Astrocyte of the cerebellum (primary cell): ENCODE data around the gene SLC25A22.
A peak's percentile ranks its signal among the peaks of the same experiment; 100 is the strongest.

Experiments
- DNase-seq: peaks from one replicate; pipeline ENCODE4 v3.0.0-alpha.2; 2011; ENCODE audit warnings: low read depth
- H3K4me3 ChIP-seq: 2 replicates; pipeline ENCODE4 v1.5.1; 2011; ENCODE audit warnings: mild to moderate bottlenecking, low read depth, low read length, moderate library complexity
- CTCF ChIP-seq: IDR thresholded peaks from 2 replicates; pipeline ENCODE4 v1.5.1; 2012; ENCODE audit warnings: low read length, low read depth, moderate library complexity, mild to moderate bottlenecking; ENCODE audit errors: missing control alignments
- in situ Hi-C: cut with HindIII; loops from 2 replicates; pipeline ENCODE4 v1.10.0; 2017; ENCODE audit warnings: low sequenced_read_pairs

The SLC25A22 gene

GRCh38 chr11:799641-800316 lies 1.7 kb upstream of the SLC25A22 start:
- no peak for DNase-seq
- no peak overlapping the region for H3K4me3 ChIP-seq
- no peak for TF ChIP-seq CTCF
- in situ Hi-C loops: no loop called here

GRCh38 chr11:797296-798092 lies 587 bp downstream of the SLC25A22 start:
- peak overlapping the region; percentile 78 for H3K4me3 ChIP-seq
- no peak for DNase-seq
- TF ChIP-seq CTCF: no peak
- in situ Hi-C loops: no loop called here

GRCh38 chr11:796565-797295 lies 1.4 kb downstream of the SLC25A22 start:
- peak overlapping the region; percentile 78 for H3K4me3 ChIP-seq
- no peak for TF ChIP-seq CTCF
- no peak for DNase-seq
- in situ Hi-C loops: no loop called here

GRCh38 chr11:795634-796564 lies 2.2 kb downstream of the SLC25A22 start:
- no peak for TF ChIP-seq CTCF

GRCh38 chr11:794766-795633 lies 3.1 kb downstream of the SLC25A22 start:
- H3K4me3 ChIP-seq: peak overlapping the region; percentile 78
- in situ Hi-C loops: no loop called here
- DNase-seq: no peak

More at GRCh38 chr11:795634-796564, 2.2 kb downstream of the SLC25A22 start:
- H3K4me3 ChIP-seq: peak overlapping the region; percentile 78
- in situ Hi-C loops: no loop called here
- DNase-seq: no peak

More at GRCh38 chr11:794766-795633, 3.1 kb downstream of the SLC25A22 start:
- TF ChIP-seq CTCF: no peak
